ENCODE results near the gene CBX4. TPM values are rescaled to one million over a fixed set of nuclear protein-coding genes. Genes with fewer than 3 reads are reported as not detected.

The CBX4 gene
- total and polyA plus RNA-seq, 2 experiments from 2014 or later, result 1.2 to 18.9 TPM

DNA sequence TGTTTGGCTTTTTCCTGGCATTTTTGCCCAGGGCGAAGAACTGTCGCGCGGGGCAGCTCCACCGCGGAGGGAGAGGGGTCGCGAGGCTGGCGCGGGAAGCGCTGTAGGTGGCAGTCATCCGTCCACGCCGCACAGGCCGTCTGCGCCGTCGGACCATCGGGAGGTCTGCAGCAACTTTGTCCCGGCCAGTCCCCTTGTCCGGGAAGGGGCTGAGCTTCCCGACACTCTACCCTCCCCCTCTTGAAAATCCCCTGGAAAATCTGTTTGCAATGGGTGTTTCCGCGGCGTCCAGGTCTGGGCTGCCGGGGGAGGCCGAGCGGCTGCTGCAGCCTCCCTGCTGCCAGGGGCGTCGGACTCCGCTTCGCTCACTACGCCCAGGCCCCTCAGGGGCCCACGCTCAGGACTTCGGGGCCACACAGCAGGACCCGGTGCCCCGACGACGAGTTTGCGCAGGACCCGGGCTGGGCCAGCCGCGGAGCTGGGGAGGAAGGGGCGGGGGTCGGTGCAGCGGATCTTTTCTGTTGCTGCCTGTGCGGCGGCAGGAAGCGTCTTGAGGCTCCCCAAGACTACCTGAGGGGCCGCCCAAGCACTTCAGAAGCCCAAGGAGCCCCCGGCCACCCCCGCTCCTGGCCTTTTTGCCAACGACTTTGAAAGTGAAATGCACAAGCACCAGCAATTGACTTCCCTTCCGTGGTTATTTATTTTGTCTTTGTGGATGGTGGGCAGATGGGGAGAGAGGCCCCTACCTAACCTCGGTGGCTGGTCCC, 2.3 kb upstream of the CBX4 start:
- peaks cover 17% of the 10 kb centered on the region for H3F3A ChIP-seq (ENCODE audit: insufficient read depth)
- no peak overlapping the region for H3K4me3 ChIP-seq
- no peak overlapping the region for H2AFZ ChIP-seq
- H3K4me1 ChIP-seq (ENCODE audit: insufficient read depth), result peaks cover 12% of the 10 kb centered on the region
- no peaks in the 10 kb centered on the region for H3K9me2 ChIP-seq (ENCODE audit: insufficient read depth)
- no peak for DNase-seq
- no peak overlapping the region for H3K9ac ChIP-seq
- H3K27me3 ChIP-seq (replicated peaks; ENCODE audit: insufficient read depth), result peaks cover 29% of the 10 kb centered on the region
- H4K20me1 ChIP-seq (ENCODE audit: insufficient read depth), result no peaks in the 10 kb centered on the region
- no peaks in the 10 kb centered on the region for H3K9me3 ChIP-seq (ENCODE audit: low read depth)
- H3K27ac ChIP-seq, result no peak overlapping the region
- peaks cover 18% of the 10 kb centered on the region for H3K79me2 ChIP-seq (ENCODE audit: insufficient read depth)
- TF ChIP-seq EZH2phosphoT487 (IDR thresholded peaks at IDR 0.05; ENCODE audit: insufficient read depth, low read depth) (peak; percentile 78; the same call in 1 of the 2 replicates), EZH2 (IDR thresholded peaks at IDR 0.05; ENCODE audit: insufficient read depth, poor library complexity, severe bottlenecking) (peak; percentile 97)
- in situ Hi-C loops (cut with MboI), result loop anchor here (10.0 kb wide), 1 partner anchor 153 kb away; no protein-coding TSS in a partner anchor
- 4 to 6% methylated on average over 46 to 48 of the region's 55 CpGs for WGBS, 2 experiments (ENCODE audit: low coverage in 1 of 2, low lambda C conversion rate in 2 of 2, missing lambda C conversion rate in 2 of 2)
- H3K4me2 ChIP-seq (ENCODE audit: unreplicated experiment), result no peak overlapping the region
- no peaks in the 10 kb centered on the region for H3K36me3 ChIP-seq (ENCODE audit: low read depth)

DNA sequence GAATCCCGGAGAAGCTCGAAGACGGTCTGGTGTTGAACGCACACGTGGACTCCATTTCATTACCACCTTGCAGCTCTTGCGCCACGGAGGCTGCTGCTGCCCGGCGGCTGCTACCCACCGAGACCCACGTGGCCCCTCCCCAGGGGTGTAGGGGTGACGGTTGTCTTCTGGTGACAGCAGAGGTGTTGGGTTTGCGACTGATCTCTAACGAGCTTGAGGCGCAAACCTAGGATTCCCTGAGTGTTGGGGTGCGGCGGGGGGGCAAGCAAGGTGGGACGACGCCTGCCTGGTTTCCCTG, 1.7 kb upstream of the CBX4 start:
- peaks cover 24% of the 10 kb centered on the region for H3K79me2 ChIP-seq (ENCODE audit: insufficient read depth)
- no peaks in the 10 kb centered on the region for H3K9me2 ChIP-seq (ENCODE audit: insufficient read depth)
- in situ Hi-C loops (cut with MboI), result loop anchor here (10.0 kb wide), 1 partner anchor 154 kb away; no protein-coding TSS in a partner anchor
- peak overlapping the region; percentile 30 for H3K4me2 ChIP-seq (ENCODE audit: unreplicated experiment)
- DNase-seq, result no peak
- H3K9ac ChIP-seq, result no peak overlapping the region
- H4K20me1 ChIP-seq (ENCODE audit: insufficient read depth), result no peaks in the 10 kb centered on the region
- H3K27ac ChIP-seq, result no peak overlapping the region
- H3K4me3 ChIP-seq, result peak overlapping the region; percentile 48; the same call in 1 of the 2 replicates
- H3K9me3 ChIP-seq (ENCODE audit: low read depth), result no peaks in the 10 kb centered on the region
- H3K36me3 ChIP-seq (ENCODE audit: low read depth), result no peaks in the 10 kb centered on the region
- 1 to 4% methylated on average over 11 to 19 of the region's 19 CpGs for WGBS, 2 experiments (ENCODE audit: low coverage in 1 of 2, low lambda C conversion rate in 2 of 2, missing lambda C conversion rate in 2 of 2)
- H2AFZ ChIP-seq, result peak overlapping the region; percentile 68; the same call in 1 of the 2 replicates
- peaks cover 17% of the 10 kb centered on the region for H3F3A ChIP-seq (ENCODE audit: insufficient read depth)
- no peak for TF ChIP-seq EZH2 (IDR thresholded peaks at IDR 0.05; ENCODE audit: insufficient read depth, poor library complexity, severe bottlenecking)
- no peak for TF ChIP-seq EZH2phosphoT487 (IDR thresholded peaks at IDR 0.05; ENCODE audit: insufficient read depth, low read depth)
- peaks cover 12% of the 10 kb centered on the region for H3K4me1 ChIP-seq (ENCODE audit: insufficient read depth)
- H3K27me3 ChIP-seq (replicated peaks; ENCODE audit: insufficient read depth), result peaks cover 29% of the 10 kb centered on the region

DNA sequence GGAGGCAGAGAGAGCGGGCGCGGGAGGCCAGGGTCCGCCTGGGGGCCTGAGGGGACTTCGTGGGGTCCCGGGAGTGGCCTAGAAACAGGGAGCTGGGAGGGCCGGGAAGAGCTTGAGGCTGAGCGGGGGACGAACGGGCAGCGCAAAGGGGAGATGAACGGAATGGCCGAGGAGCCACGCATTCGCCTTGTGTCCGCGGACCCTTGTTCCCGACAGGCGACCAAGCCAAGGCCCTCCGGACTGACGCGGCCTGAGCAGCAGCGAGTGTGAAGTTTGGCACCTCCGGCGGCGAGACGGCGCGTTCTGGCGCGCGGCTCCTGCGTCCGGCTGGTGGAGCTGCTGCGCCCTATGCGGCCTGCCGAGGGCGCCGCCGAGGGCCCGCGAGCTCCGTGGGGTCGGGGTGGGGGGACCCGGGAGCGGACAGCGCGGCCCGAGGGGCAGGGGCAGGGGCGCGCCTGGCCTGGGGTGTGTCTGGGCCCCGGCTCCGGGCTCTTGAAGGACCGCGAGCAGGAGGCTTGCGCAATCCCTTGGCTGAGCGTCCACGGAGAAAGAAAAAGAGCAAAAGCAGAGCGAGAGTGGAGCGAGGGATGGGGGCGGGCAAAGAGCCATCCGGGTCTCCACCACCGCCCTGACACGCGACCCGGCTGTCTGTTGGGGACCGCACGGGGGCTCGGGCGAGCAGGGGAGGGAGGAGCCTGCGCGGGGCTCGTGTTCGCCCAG, 1.2 kb upstream of the CBX4 start:
- WGBS, 2 experiments (ENCODE audit: low coverage in 1 of 2, low lambda C conversion rate in 2 of 2, missing lambda C conversion rate in 2 of 2), result 5 to 6% methylated on average over 39 to 58 of the region's 74 CpGs
- no peak overlapping the region; the same call in 1 of the 2 replicates for H3K27ac ChIP-seq
- no peak overlapping the region; the same call in 1 of the 2 replicates for H3K9ac ChIP-seq
- H3K4me3 ChIP-seq, result peak overlapping the region; percentile 48
- H3K4me2 ChIP-seq (ENCODE audit: unreplicated experiment), result peak overlapping the region; percentile 30
- H3K36me3 ChIP-seq (ENCODE audit: low read depth), result no peaks in the 10 kb centered on the region
- peak; percentile 74 for DNase-seq
- peak overlapping the region; percentile 68 for H2AFZ ChIP-seq
- H3K4me1 ChIP-seq (ENCODE audit: insufficient read depth), result peaks cover 11% of the 10 kb centered on the region
- H4K20me1 ChIP-seq (ENCODE audit: insufficient read depth), result no peaks in the 10 kb centered on the region
- H3K79me2 ChIP-seq (ENCODE audit: insufficient read depth), result peaks cover 29% of the 10 kb centered on the region
- no peaks in the 10 kb centered on the region for H3K9me3 ChIP-seq (ENCODE audit: low read depth)
- peaks cover 29% of the 10 kb centered on the region for H3K27me3 ChIP-seq (replicated peaks; ENCODE audit: insufficient read depth)
- in situ Hi-C loops (cut with MboI), result loop anchor here (10.0 kb wide), 1 partner anchor 154 kb away; no protein-coding TSS in a partner anchor
- no peaks in the 10 kb centered on the region for H3K9me2 ChIP-seq (ENCODE audit: insufficient read depth)
- peaks cover 16% of the 10 kb centered on the region for H3F3A ChIP-seq (ENCODE audit: insufficient read depth)
- TF ChIP-seq EZH2 (IDR thresholded peaks at IDR 0.05; ENCODE audit: insufficient read depth, poor library complexity, severe bottlenecking) (peak; percentile 44), EZH2phosphoT487 (IDR thresholded peaks at IDR 0.05; ENCODE audit: insufficient read depth, low read depth) (no peak)

DNA sequence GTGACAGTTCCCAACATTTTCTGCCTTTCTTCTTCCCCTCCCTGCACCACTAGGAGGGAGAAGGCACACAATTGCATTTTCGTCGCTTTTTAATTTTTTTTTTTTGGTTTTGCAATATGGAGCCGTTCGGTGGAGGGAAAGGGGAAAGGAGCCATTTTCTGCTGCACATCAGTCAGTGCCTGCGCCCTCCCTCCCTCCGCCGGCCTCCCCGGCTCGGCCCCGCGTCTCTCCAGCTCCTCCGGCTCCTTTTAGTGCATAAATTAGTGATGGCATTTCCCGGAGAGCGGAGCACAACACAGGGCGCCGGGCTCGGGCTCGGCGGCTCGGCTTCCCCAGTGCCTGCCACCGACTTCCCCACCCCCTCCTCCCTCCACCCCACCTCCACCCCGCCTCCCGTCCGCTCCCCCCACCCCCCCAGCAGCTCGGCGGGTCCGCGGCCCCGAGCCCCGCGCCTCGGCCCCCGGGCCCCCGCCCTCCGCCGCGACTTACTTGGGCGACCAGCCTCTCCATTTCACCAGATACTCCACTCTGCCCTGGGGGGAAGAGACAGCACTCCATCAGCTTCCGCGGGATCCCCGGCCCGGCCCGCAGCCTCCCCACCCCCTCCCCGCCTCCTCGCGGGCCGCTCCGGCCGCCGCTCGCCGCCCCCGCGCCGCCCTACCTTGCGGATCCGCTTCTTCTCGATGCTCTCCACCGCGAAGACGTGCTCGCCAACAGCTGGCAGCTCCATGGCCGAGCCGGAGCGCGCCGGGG, 542 bp downstream of the CBX4 start:
- in situ Hi-C loops (cut with MboI), result no loop called here
- Histone ChIP-seq H3K4me3 (peak overlapping the region; percentile 80), H3K27ac (peak overlapping the region; percentile 72), H3K9me3 (ENCODE audit: low read depth) (no peaks in the 10 kb centered on the region), H2AFZ (peak overlapping the region; percentile 72), H3K36me3 (ENCODE audit: low read depth) (peaks cover 7% of the 10 kb centered on the region; the same call in 1 of the 2 replicates), H3K9ac (peak overlapping the region; percentile 79), H3F3A (ENCODE audit: insufficient read depth) (peaks cover 11% of the 10 kb centered on the region), H3K9me2 (ENCODE audit: insufficient read depth) (no peaks in the 10 kb centered on the region), H3K4me1 (ENCODE audit: insufficient read depth) (peaks cover 6% of the 10 kb centered on the region), H3K79me2 (ENCODE audit: insufficient read depth) (peaks cover 39% of the 10 kb centered on the region), H3K4me2 (ENCODE audit: unreplicated experiment) (peak overlapping the region; percentile 95), H4K20me1 (ENCODE audit: insufficient read depth) (no peaks in the 10 kb centered on the region), H3K27me3 (replicated peaks; ENCODE audit: insufficient read depth) (peaks cover 29% of the 10 kb centered on the region)
- TF ChIP-seq EZH2 (IDR thresholded peaks at IDR 0.05; ENCODE audit: insufficient read depth, poor library complexity, severe bottlenecking) (no peak), EZH2phosphoT487 (IDR thresholded peaks at IDR 0.05; ENCODE audit: insufficient read depth, low read depth) (no peak)
- peak; percentile 78 for DNase-seq
- 0 to 1% methylated on average over 22 to 63 of the region's 67 CpGs for WGBS, 2 experiments (ENCODE audit: low coverage in 1 of 2, low lambda C conversion rate in 2 of 2, missing lambda C conversion rate in 2 of 2)

Measured in GM23248 (cell line).